ENCODE data around the gene ZNF512B.

- TF ChIP-seq CTCF (IDR thresholded peaks at IDR 0.05) = no peak
- TF ChIP-seq POLR2AphosphoS5 (IDR thresholded peaks at IDR 0.05) = no peak
These were observed 2.2 kb downstream of the ZNF512B start for GRCh38 chr20:63967330-63968135.
